Chondrocyte (in vitro differentiated cells): ENCODE measurements around the gene AUNIP. TPM values are rescaled to one million over a fixed set of nuclear protein-coding genes. Genes with fewer than 3 reads are reported as not detected.
A peak's percentile ranks its signal among the peaks of the same experiment; 100 is the strongest.

ENCODE experiments used
- DNase-seq: peaks from one replicate; pipeline ENCODE4 v3.0.0; 2021; ENCODE audit warnings: mixed read lengths, low spot score
- H3K27ac Mint-ChIP-seq: one replicate; pipeline ENCODE4 v1.8.0; 2021; ENCODE audit warnings: mild to moderate bottlenecking, moderate library complexity, mixed read lengths; ENCODE audit not compliant: unreplicated experiment
- H3K27me3 Mint-ChIP-seq: 2 replicates; pipeline ENCODE4 v1.8.0; 2021; ENCODE audit warnings: low read depth, mixed read lengths
- H3K36me3 Mint-ChIP-seq: 2 replicates; pipeline ENCODE4 v1.8.0; 2021; ENCODE audit warnings: low read depth, mixed read lengths
- H3K4me1 Mint-ChIP-seq: 2 replicates; pipeline ENCODE4 v1.8.0; 2021; ENCODE audit warnings: low read depth, mild to moderate bottlenecking, mixed read lengths
- H3K4me3 Mint-ChIP-seq: one replicate; pipeline ENCODE4 v1.8.0; 2021; ENCODE audit warnings: mild to moderate bottlenecking, moderate library complexity, mixed read lengths; ENCODE audit not compliant: unreplicated experiment
- H3K9me3 Mint-ChIP-seq: 2 replicates; pipeline ENCODE4 v1.8.0; 2021; ENCODE audit warnings: low read depth, mixed read lengths
- CTCF ChIP-seq: fragments of 200-600 bp; sonication (generic); IDR thresholded peaks from 2 replicates; pipeline ENCODE4 v1.5.0; 2021; ENCODE audit warnings: antibody characterized with exemption, mild to moderate bottlenecking, moderate library complexity
- total RNA-seq: library from RNA; stranded (reverse); gene quantifications from 3 replicates; pipeline ENCODE4 v1.2.1, GENCODE V29; 2021

Gene AUNIP
- total RNA-seq, 1 donor from 2014 or later: 0.80 TPM

- TF ChIP-seq CTCF: no peak
- Mint-ChIP-seq H3K4me1 (peaks cover 66% of the 10 kb centered on the region), H3K36me3 (peaks cover 2% of the 10 kb centered on the region), H3K4me3 (no peak overlapping the region), H3K9me3 (no peaks in the 10 kb centered on the region), H3K27ac (peak overlapping the region; percentile 77), H3K27me3 (no peaks in the 10 kb centered on the region)
- no peak for DNase-seq
Observed at GRCh38 chr1:25893116-25893515, 33.9 kb upstream of the AUNIP start.

- Mint-ChIP-seq H3K4me1 (peaks cover 64% of the 10 kb centered on the region), H3K27me3 (no peaks in the 10 kb centered on the region), H3K27ac (peak overlapping the region; percentile 99), H3K9me3 (no peaks in the 10 kb centered on the region), H3K36me3 (peaks cover 2% of the 10 kb centered on the region), H3K4me3 (no peak overlapping the region)
- no peak for DNase-seq
- no peak for TF ChIP-seq CTCF
Observed at GRCh38 chr1:25891606-25892005, 32.3 kb upstream of the AUNIP start.

GRCh38 chr1:25890239-25891034, 31.2 kb upstream of the AUNIP start:
- peak overlapping the region; percentile 3 for H3K27ac Mint-ChIP-seq
- no peak for TF ChIP-seq CTCF
- H3K4me1 Mint-ChIP-seq: peaks cover 52% of the 10 kb centered on the region
- no peak overlapping the region for H3K4me3 Mint-ChIP-seq
- H3K9me3 Mint-ChIP-seq: no peaks in the 10 kb centered on the region
- H3K27me3 Mint-ChIP-seq: no peaks in the 10 kb centered on the region
- H3K36me3 Mint-ChIP-seq: peaks cover 2% of the 10 kb centered on the region
- no peak for DNase-seq

GRCh38 chr1:25889470-25889869, 30.2 kb upstream of the AUNIP start:
- H3K36me3 Mint-ChIP-seq: peaks cover 2% of the 10 kb centered on the region
- peaks cover 45% of the 10 kb centered on the region for H3K4me1 Mint-ChIP-seq
- peak; percentile 50 for TF ChIP-seq CTCF
- H3K9me3 Mint-ChIP-seq: no peaks in the 10 kb centered on the region
- H3K4me3 Mint-ChIP-seq: no peak overlapping the region
- no peak for DNase-seq
- H3K27me3 Mint-ChIP-seq: no peaks in the 10 kb centered on the region
- no peak overlapping the region for H3K27ac Mint-ChIP-seq

GRCh38 chr1:25888426-25888987, 29.2 kb upstream of the AUNIP start:
- no peaks in the 10 kb centered on the region for H3K27me3 Mint-ChIP-seq
- no peak overlapping the region for H3K4me3 Mint-ChIP-seq
- no peaks in the 10 kb centered on the region for H3K9me3 Mint-ChIP-seq
- peaks cover 2% of the 10 kb centered on the region for H3K36me3 Mint-ChIP-seq
- H3K27ac Mint-ChIP-seq: no peak overlapping the region
- DNase-seq: no peak
- peaks cover 38% of the 10 kb centered on the region for H3K4me1 Mint-ChIP-seq
- no peak for TF ChIP-seq CTCF
